ENCODE measurements around the gene LYPD6B.

LYPD6B gene

DNA sequence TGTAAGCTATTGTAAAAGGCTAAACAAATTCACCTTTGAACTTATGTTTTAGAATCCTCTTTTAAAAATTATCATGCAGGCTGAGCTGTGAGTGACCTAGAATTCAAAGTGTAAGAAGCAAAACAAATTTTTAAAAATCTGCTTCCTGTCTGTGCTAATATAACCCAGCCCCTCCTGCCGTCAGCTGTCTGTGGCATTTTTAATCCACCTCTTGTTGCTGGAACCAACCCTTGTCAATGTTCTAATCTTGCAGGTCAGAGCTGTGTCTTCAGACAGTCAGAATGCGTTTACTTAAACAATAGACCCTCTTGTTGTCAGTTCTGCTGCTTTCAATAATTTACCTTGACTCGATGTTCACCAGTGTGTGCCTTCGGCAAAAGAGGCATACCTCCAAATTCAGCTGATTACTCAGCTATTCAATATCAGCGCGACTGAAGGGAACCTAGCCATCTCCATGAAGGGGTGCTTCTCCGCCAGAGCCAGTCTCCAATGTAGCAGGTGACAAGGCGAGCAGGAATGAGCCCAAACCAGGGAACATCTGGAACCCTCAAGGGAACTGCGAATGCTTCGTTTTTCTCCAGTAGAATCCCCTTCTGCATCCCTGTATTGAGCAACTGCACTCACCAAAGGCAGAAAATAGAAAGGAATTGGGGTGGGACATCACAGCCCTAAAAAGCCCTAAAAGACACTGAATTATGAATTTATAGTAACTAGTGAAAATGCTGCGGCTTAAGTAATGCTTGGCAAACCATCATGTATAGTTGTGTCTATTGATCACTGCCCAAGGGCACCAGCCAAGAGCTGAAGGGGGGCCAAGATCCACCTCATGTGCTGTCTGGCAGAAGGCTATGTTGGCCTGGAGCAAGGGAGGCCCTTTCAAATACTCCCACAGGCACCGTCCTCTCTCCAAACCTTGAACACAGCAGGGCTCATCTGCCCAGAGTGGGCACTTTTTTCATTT lies 62.5 kb downstream of the LYPD6B start:
- no peaks in the 10 kb centered on the region for H3K4me1 Mint-ChIP-seq
- H3K27ac Mint-ChIP-seq, result no peak overlapping the region
- H3K9me3 Mint-ChIP-seq, result no peaks in the 10 kb centered on the region
- no peaks in the 10 kb centered on the region for H3K36me3 Mint-ChIP-seq
- peaks cover 7% of the 10 kb centered on the region for H3K27me3 Mint-ChIP-seq
- H3K4me3 Mint-ChIP-seq, result no peak overlapping the region

DNA sequence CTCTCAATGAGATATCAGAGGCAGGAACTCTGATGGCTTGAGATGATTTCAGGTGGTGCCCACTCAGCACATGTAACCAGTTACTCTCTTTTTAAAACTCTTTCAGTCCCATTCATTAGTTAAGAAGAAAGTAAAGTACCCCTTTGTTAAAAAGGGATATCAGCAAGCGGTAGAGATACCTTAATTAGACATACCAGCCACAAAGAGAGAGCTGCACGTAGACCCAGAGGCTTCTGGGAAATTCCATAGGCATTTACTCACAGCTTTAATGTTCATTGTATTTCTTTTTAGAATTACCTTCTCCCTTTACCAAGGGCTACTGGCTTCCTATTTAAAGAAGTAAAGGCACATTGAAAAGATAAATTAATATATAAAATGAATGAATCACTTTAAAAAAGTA lies 63.3 kb downstream of the LYPD6B start:
- H3K9me3 Mint-ChIP-seq, result no peaks in the 10 kb centered on the region
- H3K4me1 Mint-ChIP-seq, result no peaks in the 10 kb centered on the region
- H3K27me3 Mint-ChIP-seq, result peaks cover 6% of the 10 kb centered on the region
- H3K27ac Mint-ChIP-seq, result no peak overlapping the region
- H3K36me3 Mint-ChIP-seq, result no peaks in the 10 kb centered on the region
- H3K4me3 Mint-ChIP-seq, result no peak overlapping the region

DNA sequence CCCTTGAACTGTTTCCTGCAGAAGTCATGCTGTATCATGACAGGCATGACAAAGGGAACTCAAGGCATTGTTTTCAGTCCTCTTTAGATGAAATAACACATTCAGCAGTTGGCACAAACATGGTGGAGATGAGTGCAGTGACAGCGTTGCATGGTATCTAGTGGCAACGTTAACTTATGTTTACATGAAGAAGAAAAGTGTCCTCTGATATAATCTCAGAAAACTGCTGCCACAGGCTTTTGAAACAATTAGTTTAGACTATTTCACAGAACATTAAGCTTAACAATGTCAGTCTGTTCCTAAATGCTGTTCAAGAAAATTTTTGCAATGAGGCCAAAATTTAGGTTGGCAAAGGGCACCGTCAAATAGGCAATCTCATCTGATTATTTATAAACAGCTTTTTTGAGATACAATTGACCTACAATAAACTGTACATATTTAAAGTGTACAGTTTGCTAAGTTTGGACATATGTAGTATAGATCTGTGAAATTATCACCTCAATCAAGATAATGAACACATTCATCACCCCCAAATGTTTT lies 64.7 kb downstream of the LYPD6B start:
- Mint-ChIP-seq H3K4me3 (no peak overlapping the region), H3K27ac (no peak overlapping the region), H3K4me1 (no peaks in the 10 kb centered on the region), H3K36me3 (no peaks in the 10 kb centered on the region), H3K9me3 (peaks cover 3% of the 10 kb centered on the region), H3K27me3 (peaks cover 6% of the 10 kb centered on the region)

DNA sequence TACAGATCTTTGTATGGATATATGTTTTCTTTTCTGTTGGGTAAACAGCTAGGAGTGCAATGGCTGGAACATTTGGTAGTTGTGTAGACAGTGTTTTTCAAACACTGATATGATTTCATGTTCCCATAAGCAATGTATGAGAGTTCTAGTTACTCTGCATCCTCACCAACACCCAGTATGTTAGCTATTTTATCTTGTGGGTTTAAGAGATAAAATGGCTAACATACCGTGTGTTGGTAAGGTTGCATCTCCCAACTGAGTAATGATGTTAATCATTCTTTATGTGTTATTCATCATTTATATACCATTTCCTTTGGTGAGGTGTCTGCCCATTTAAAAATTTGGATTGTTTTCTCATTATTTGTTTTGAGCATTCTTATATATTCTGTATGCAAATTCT lies 65.7 kb downstream of the LYPD6B start:
- Mint-ChIP-seq H3K4me1 (no peaks in the 10 kb centered on the region), H3K9me3 (peaks cover 9% of the 10 kb centered on the region), H3K36me3 (no peaks in the 10 kb centered on the region), H3K27ac (no peak overlapping the region), H3K4me3 (no peak overlapping the region), H3K27me3 (peaks cover 3% of the 10 kb centered on the region)

DNA sequence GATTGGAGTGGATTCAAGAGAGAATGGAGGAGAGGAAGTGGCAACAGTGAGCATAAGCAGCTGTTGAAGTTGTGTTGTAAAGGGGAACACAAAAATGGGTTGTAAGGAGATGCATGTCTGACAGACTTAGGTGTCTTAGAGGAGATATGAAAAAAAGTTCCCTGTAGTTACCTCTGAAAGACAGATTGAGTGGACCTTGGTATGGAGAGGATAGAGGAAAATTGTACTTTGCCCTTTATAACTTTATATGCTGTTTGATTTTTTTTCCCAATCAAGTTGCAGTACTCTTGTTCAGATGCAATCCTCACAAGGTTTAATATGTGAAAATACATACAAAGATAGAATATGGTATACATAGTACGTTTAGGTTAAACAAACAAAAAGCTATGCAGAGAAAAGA lies 73.6 kb downstream of the LYPD6B start:
- Mint-ChIP-seq H3K4me3 (no peak overlapping the region), H3K4me1 (no peaks in the 10 kb centered on the region), H3K27me3 (peaks cover 7% of the 10 kb centered on the region), H3K9me3 (peaks cover 13% of the 10 kb centered on the region), H3K36me3 (no peaks in the 10 kb centered on the region), H3K27ac (no peak overlapping the region)

DNA sequence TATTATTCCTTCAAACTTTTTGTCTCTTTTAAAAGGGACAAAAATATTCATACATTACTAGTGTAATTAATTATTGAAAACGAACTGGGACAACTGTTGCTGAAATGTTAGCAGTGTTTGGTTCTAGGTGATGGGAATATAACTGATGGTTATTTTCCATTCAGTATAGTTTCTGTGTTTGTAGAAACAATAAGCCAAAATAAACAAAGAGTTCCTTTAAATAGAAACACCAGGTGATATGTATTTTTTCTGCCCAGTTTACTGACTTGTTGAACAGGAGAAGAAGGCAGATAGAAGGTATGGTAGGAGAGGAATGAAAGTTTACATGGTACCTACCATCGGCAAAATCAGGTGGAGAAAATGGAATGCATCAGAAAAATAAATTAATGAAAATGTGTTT lies 74.2 kb downstream of the LYPD6B start:
- peaks cover 6% of the 10 kb centered on the region for H3K27me3 Mint-ChIP-seq
- peaks cover 13% of the 10 kb centered on the region for H3K9me3 Mint-ChIP-seq
- no peaks in the 10 kb centered on the region for H3K4me1 Mint-ChIP-seq
- no peak overlapping the region for H3K4me3 Mint-ChIP-seq
- H3K36me3 Mint-ChIP-seq, result no peaks in the 10 kb centered on the region
- H3K27ac Mint-ChIP-seq, result no peak overlapping the region

DNA sequence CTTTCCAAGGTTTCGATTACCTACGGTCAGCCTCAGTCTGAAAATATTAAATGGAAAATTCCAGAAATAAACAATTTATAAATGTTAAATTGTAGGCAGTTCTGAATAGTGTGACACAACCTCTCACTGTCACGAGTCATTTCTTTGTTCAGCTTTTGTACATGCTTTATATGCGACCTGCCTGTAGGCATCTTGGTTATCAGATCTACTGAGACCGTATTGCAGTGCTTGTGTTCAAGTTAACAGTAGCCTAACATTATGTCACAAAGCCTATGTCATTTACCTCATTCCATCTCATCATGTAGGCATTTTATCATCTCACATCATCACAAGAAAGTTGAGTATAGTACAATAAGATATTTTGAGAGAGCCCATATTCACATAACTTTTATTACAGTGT lies 77.3 kb downstream of the LYPD6B start:
- H3K27ac Mint-ChIP-seq, result no peak overlapping the region
- no peak overlapping the region for H3K4me3 Mint-ChIP-seq
- H3K36me3 Mint-ChIP-seq, result no peaks in the 10 kb centered on the region
- H3K4me1 Mint-ChIP-seq, result no peaks in the 10 kb centered on the region
- peaks cover 6% of the 10 kb centered on the region for H3K27me3 Mint-ChIP-seq
- peaks cover 4% of the 10 kb centered on the region for H3K9me3 Mint-ChIP-seq

DNA sequence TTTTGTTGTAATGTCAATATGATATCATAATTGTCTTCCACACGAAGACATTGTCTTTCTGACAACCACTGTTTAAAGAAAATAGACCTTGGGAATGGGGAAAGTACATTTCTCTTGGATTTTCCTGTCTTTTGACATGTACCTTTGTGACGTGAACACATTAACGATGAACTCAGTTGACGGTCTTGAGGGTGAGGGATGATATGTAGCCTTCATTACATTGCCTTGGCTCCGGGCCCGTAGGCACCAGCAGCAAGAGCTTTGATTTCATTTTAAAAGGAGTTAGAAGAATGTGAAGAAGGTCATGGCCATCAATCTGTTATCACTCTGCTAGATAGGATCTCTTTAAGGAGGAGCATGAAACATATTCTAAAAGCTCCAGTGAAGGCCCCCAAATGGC lies 80.9 kb downstream of the LYPD6B start:
- Mint-ChIP-seq H3K4me1 (no peaks in the 10 kb centered on the region), H3K27ac (no peak overlapping the region), H3K36me3 (no peaks in the 10 kb centered on the region), H3K27me3 (peaks cover 9% of the 10 kb centered on the region), H3K4me3 (no peak overlapping the region), H3K9me3 (no peaks in the 10 kb centered on the region)

DNA sequence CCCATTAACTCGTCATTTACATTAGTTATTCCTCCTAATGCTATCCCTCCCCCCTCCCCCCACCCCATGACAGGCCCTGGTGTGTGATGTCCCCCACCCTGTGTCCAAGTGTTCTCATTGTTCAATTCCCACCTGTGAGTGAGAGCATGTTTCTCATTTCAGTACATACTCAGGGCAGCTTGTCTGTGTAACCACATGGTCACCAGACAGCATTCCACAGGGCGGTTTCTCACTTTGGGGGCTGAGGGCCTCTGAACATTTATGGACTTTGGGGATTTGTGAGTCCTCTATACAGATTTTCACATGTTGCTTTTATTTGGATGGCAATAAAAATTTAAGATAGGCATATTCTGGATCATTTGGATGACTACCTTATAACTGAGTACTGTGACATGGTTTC lies 84.0 kb downstream of the LYPD6B start:
- Mint-ChIP-seq H3K36me3 (no peaks in the 10 kb centered on the region), H3K27ac (no peak overlapping the region), H3K4me1 (no peaks in the 10 kb centered on the region), H3K9me3 (no peaks in the 10 kb centered on the region), H3K27me3 (peaks cover 8% of the 10 kb centered on the region), H3K4me3 (no peak overlapping the region)

DNA sequence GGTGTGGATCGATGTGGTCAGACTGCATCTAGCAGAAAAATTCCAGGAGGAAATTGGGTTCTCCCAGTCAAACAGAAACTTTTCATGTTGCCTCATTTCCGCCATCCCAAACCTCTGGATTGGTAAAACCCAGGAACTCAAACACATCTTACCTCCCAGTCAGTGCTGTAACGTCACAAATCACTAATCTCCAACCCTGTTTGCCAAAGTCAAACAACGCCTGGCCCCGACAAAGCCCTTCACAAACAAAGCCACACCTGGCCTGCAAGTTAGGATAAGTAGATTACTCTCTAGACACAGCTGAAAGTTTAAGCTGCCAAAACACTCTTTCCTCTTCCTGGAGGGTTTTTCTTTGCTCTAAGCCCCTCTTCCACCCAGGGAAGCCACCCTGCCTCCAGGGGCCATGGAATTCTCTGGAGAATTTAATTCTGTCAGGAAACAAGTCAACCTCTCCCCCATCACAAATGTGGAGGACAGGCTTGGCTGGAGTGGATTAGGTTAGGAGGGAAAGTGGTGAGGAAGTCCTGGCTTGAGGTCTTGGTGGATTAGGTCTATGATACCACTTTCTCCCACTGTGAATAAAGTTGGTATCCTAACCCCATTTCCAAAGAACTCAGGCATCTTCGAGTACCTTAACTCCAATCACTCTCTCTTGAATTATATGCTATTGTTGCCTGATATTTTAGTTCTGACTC lies 86.7 kb downstream of the LYPD6B start:
- H3K27ac Mint-ChIP-seq, result no peak overlapping the region
- no peak overlapping the region for H3K4me3 Mint-ChIP-seq
- no peaks in the 10 kb centered on the region for H3K36me3 Mint-ChIP-seq
- H3K9me3 Mint-ChIP-seq, result no peaks in the 10 kb centered on the region
- H3K4me1 Mint-ChIP-seq, result no peaks in the 10 kb centered on the region
- peaks cover 6% of the 10 kb centered on the region for H3K27me3 Mint-ChIP-seq

DNA sequence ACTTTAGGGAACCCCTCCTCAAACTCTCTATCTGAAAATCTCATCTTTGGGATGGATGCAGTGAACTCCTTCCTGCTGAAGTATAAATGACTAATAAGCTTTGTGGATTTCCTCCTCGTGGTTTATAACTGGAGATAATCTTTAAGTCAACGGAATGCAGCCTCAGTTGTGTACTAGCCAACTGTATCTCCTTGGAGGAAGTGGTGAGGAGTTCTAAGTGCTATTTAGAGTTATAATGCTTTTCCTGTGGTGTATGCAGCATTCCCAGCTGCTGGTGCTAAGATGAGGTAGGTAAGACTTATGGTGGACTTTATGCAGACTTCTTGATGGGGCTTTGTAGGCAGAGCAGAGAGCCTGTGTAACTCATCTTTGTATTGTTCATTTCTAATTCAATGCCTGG lies 90.9 kb downstream of the LYPD6B start:
- H3K4me3 Mint-ChIP-seq, result no peak overlapping the region
- peaks cover 8% of the 10 kb centered on the region for H3K27me3 Mint-ChIP-seq
- no peaks in the 10 kb centered on the region for H3K9me3 Mint-ChIP-seq
- H3K4me1 Mint-ChIP-seq, result no peaks in the 10 kb centered on the region
- H3K36me3 Mint-ChIP-seq, result no peaks in the 10 kb centered on the region
- no peak overlapping the region for H3K27ac Mint-ChIP-seq

DNA sequence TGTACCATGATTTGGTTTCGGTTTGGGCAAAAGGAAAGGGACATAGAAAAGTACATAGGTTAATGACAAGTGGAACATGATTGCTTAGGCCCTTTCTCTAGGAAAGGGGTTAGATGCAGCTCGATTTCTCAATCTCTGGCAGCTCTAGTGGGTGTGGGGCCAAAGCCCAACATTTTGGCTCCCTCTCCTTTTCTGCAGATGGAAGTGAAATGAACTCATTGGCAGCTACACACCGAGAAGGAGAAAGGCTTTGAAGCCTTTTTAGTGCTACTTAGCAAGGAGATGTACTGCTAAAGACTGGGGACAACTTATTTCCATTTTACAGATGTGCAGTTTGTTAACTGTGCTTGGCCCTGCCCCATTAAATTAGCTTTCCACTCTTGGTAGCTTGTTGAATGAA lies 93.8 kb downstream of the LYPD6B start:
- H3K27me3 Mint-ChIP-seq, result peaks cover 7% of the 10 kb centered on the region
- no peaks in the 10 kb centered on the region for H3K9me3 Mint-ChIP-seq
- no peaks in the 10 kb centered on the region for H3K4me1 Mint-ChIP-seq
- no peak overlapping the region for H3K4me3 Mint-ChIP-seq
- H3K36me3 Mint-ChIP-seq, result no peaks in the 10 kb centered on the region
- no peak overlapping the region for H3K27ac Mint-ChIP-seq

DNA sequence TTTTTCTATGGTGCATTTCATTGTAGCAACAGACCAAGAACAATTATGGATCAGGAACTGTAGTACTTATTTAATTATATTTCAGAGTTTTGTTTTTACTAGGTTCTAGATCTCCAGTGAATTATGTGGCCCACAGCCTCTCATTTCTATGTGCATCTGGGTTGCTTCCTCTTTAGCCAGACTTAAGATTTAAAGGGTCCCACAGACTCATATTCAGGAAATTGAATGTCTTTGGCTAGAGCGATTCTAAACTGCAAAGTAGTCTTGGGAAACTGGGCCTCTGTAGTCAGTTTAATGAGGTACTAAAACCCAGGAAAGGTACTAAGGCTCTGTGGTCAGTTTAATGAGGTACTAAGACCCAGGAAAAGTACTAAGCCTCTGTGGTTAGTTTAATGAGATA lies 94.4 kb downstream of the LYPD6B start:
- Mint-ChIP-seq H3K4me1 (no peaks in the 10 kb centered on the region), H3K9me3 (no peaks in the 10 kb centered on the region), H3K36me3 (no peaks in the 10 kb centered on the region), H3K27me3 (peaks cover 5% of the 10 kb centered on the region), H3K27ac (no peak overlapping the region), H3K4me3 (no peak overlapping the region)

DNA sequence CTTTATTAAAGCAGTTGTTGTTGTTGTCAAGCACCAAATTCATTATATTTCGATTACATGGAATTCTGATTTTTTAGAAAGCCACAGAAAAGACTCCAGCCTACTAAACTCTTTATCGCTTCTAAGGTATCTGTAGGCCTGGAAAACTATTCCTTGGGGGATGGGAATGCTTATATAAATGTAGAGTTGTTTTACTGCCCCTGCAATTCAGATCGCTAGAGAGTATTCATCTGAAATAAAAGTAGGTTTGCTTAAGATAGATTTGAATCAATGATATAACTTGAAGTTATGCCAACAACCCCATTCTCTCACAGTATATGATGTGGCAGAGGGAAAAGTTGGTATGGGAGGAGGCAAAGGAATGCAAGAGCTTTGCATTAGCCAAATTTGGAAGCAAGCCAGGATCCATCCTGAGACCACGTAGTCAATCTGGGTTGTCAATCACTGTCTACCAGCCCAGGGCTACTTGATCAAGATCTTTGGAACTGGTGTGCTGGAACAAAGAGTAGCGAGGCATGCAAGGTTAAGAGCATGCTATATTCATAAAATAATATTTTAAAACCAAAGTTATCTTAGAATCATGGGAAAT lies 95.9 kb downstream of the LYPD6B start:
- no peak overlapping the region for H3K4me3 Mint-ChIP-seq
- H3K27ac Mint-ChIP-seq, result no peak overlapping the region
- H3K9me3 Mint-ChIP-seq, result no peaks in the 10 kb centered on the region
- peaks cover 5% of the 10 kb centered on the region for H3K27me3 Mint-ChIP-seq
- no peaks in the 10 kb centered on the region for H3K36me3 Mint-ChIP-seq
- H3K4me1 Mint-ChIP-seq, result no peaks in the 10 kb centered on the region

DNA sequence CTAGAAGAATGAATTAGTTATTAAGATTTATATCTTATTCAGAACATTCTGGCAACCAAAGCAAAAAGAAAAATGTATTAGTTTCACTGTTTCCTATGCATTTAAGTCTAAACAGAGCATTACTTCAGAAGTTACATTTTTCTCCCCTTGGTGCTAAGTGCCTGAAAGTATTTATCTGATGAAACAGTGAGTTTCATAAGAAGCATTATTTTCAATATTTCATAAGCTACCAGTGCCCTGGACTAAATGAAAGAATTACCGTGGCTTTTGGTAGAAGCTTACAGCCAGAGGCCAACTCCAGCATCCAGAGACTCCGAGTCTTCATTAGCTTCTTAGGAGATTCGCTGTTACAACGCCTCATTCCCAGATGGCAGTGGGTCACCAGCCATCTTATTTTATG lies 97.6 kb downstream of the LYPD6B start:
- no peaks in the 10 kb centered on the region for H3K4me1 Mint-ChIP-seq
- no peaks in the 10 kb centered on the region for H3K36me3 Mint-ChIP-seq
- no peak overlapping the region for H3K4me3 Mint-ChIP-seq
- peaks cover 5% of the 10 kb centered on the region for H3K27me3 Mint-ChIP-seq
- no peaks in the 10 kb centered on the region for H3K9me3 Mint-ChIP-seq
- no peak overlapping the region for H3K27ac Mint-ChIP-seq

DNA sequence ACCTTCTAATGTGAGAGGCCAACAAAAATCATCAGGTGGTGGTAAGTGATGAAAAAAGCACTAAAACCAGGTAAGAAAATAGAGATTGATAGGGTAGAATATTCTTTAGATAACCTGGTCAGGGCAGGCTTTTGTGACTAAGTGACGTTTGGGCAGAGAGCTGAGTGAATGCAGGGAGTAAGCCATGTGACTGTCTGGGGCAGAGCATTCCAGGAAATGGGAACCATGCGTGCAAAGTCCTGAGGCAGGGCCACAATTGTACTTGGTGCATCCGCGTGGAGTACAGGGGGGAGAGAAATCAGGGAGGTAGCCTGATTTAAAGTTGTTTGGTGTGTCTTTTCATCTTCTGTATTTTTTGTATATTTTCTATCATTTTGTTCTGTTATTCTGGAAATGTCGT lies 102.5 kb downstream of the LYPD6B start:
- no peak overlapping the region for H3K4me3 Mint-ChIP-seq
- H3K4me1 Mint-ChIP-seq, result no peaks in the 10 kb centered on the region
- H3K36me3 Mint-ChIP-seq, result no peaks in the 10 kb centered on the region
- H3K27me3 Mint-ChIP-seq, result peaks cover 2% of the 10 kb centered on the region
- H3K9me3 Mint-ChIP-seq, result no peaks in the 10 kb centered on the region
- H3K27ac Mint-ChIP-seq, result no peak overlapping the region

Data from activated naive CD4-positive, alpha-beta T cell treated with anti-CD3 and anti-CD28 coated beads, Interleukin-2, amount 50 U/mL, for 24 hours (primary cell).